AG08396 (cell line): ENCODE results near the gene FBN2.

Experiments used
- DNase-seq: peaks from one replicate; pipeline ENCODE4 v3.0.0; 2012; ENCODE audit warnings: low spot score, mixed read lengths

The FBN2 gene

GRCh38 chr5:128305341-128305740, 232.7 kb downstream of the FBN2 start:
- no peak for DNase-seq

- no peak for DNase-seq
Measured at GRCh38 chr5:128304791-128305190, 233.3 kb downstream of the FBN2 start.

GRCh38 chr5:128304088-128304487, 234.0 kb downstream of the FBN2 start:
- DNase-seq = no peak

GRCh38 chr5:128303593-128303992, 234.5 kb downstream of the FBN2 start:
- DNase-seq = no peak

GRCh38 chr5:128300181-128300580, 237.9 kb downstream of the FBN2 start:
- DNase-seq = no peak

GRCh38 chr5:128290152-128290858, 247.7 kb downstream of the FBN2 start:
- no peak for DNase-seq

- no peak for DNase-seq
Measured at GRCh38 chr5:128287740-128288139, 250.3 kb downstream of the FBN2 start.

- no peak for DNase-seq
Measured at GRCh38 chr5:128284236-128284635, 253.8 kb downstream of the FBN2 start.

GRCh38 chr5:128279345-128279744, 258.7 kb downstream of the FBN2 start:
- no peak for DNase-seq

- no peak for DNase-seq
Measured at GRCh38 chr5:128276537-128277216, 261.4 kb downstream of the FBN2 start.

GRCh38 chr5:128274441-128274840, 263.6 kb downstream of the FBN2 start:
- DNase-seq = no peak

- no peak for DNase-seq
Measured at GRCh38 chr5:128273736-128274135, 264.3 kb downstream of the FBN2 start.

- no peak for DNase-seq
Measured at GRCh38 chr5:128271859-128272464, 266.1 kb downstream of the FBN2 start.

GRCh38 chr5:128271071-128271470, 267.0 kb downstream of the FBN2 start:
- no peak for DNase-seq

- DNase-seq = no peak
Measured at GRCh38 chr5:128264564-128265360, 273.3 kb downstream of the FBN2 start.

- DNase-seq = no peak
Measured at GRCh38 chr5:128263357-128263756, 274.7 kb downstream of the FBN2 start.

GRCh38 chr5:128262911-128263310, 275.1 kb downstream of the FBN2 start:
- no peak for DNase-seq

GRCh38 chr5:128259607-128260021, 278.4 kb downstream of the FBN2 start:
- DNase-seq = no peak

- no peak for DNase-seq
Measured at GRCh38 chr5:128258372-128258771, 279.7 kb downstream of the FBN2 start.

- no peak for DNase-seq
Measured at GRCh38 chr5:128257076-128257475, 281.0 kb downstream of the FBN2 start.

- DNase-seq = no peak
Measured at GRCh38 chr5:128254789-128255188, 283.3 kb downstream of the FBN2 start.

- DNase-seq = no peak
Measured at GRCh38 chr5:128253880-128254279, 284.2 kb downstream of the FBN2 start.

- no peak for DNase-seq
Measured at GRCh38 chr5:128253161-128253560, 284.9 kb downstream of the FBN2 start.
